ENCODE results near the gene ZBTB25. TPM values are rescaled to one million over a fixed set of nuclear protein-coding genes. Genes with fewer than 3 reads are reported as not detected.

Gene ZBTB25
- total RNA-seq, 1 experiment from 2014 or later, result 3.9 TPM

GRCh38 chr14:64475585-64476273, 27.9 kb downstream of the ZBTB25 start:
- Histone ChIP-seq H3K36me3 (replicated peaks; ENCODE audit: control insufficient read depth, insufficient read depth, low read length) (no peaks in the 10 kb centered on the region), H3K27me3 (ENCODE audit: control insufficient read depth, insufficient read depth, low read length) (no peaks in the 10 kb centered on the region), H3K4me3 (ENCODE audit: insufficient read depth, low read depth, low read length) (no peak overlapping the region)
- DNase-seq, result no peak

GRCh38 chr14:64474698-64475097, 28.9 kb downstream of the ZBTB25 start:
- Histone ChIP-seq H3K4me3 (ENCODE audit: insufficient read depth, low read depth, low read length) (no peak overlapping the region), H3K36me3 (replicated peaks; ENCODE audit: control insufficient read depth, insufficient read depth, low read length) (no peaks in the 10 kb centered on the region), H3K27me3 (ENCODE audit: control insufficient read depth, insufficient read depth, low read length) (no peaks in the 10 kb centered on the region)
- DNase-seq, result no peak

GRCh38 chr14:64474041-64474440, 29.6 kb downstream of the ZBTB25 start:
- DNase-seq, result no peak
- H3K27me3 ChIP-seq (ENCODE audit: control insufficient read depth, insufficient read depth, low read length), result no peaks in the 10 kb centered on the region
- H3K36me3 ChIP-seq (replicated peaks; ENCODE audit: control insufficient read depth, insufficient read depth, low read length), result no peaks in the 10 kb centered on the region
- H3K4me3 ChIP-seq (ENCODE audit: insufficient read depth, low read depth, low read length), result no peak overlapping the region

- Histone ChIP-seq H3K4me3 (ENCODE audit: insufficient read depth, low read depth, low read length) (no peak overlapping the region), H3K36me3 (replicated peaks; ENCODE audit: control insufficient read depth, insufficient read depth, low read length) (no peaks in the 10 kb centered on the region), H3K27me3 (ENCODE audit: control insufficient read depth, insufficient read depth, low read length) (no peaks in the 10 kb centered on the region)
- no peak for DNase-seq
Observed at GRCh38 chr14:64468451-64468850, 35.2 kb downstream of the ZBTB25 start.

- H3K27me3 ChIP-seq (ENCODE audit: control insufficient read depth, insufficient read depth, low read length), result no peaks in the 10 kb centered on the region
- no peak overlapping the region for H3K4me3 ChIP-seq (ENCODE audit: insufficient read depth, low read depth, low read length)
- DNase-seq, result no peak
- H3K36me3 ChIP-seq (replicated peaks; ENCODE audit: control insufficient read depth, insufficient read depth, low read length), result no peaks in the 10 kb centered on the region
Observed at GRCh38 chr14:64467566-64467965, 36.1 kb downstream of the ZBTB25 start.

GRCh38 chr14:64467101-64467500, 36.5 kb downstream of the ZBTB25 start:
- no peak for DNase-seq
- H3K36me3 ChIP-seq (replicated peaks; ENCODE audit: control insufficient read depth, insufficient read depth, low read length), result peaks cover 2% of the 10 kb centered on the region; the same call in 1 of the 2 replicates

GRCh38 chr14:64465831-64466554, 37.6 kb downstream of the ZBTB25 start:
- Histone ChIP-seq H3K27me3 (ENCODE audit: control insufficient read depth, insufficient read depth, low read length) (no peaks in the 10 kb centered on the region), H3K4me3 (ENCODE audit: insufficient read depth, low read depth, low read length) (peak overlapping the region; percentile 69), H3K36me3 (replicated peaks; ENCODE audit: control insufficient read depth, insufficient read depth, low read length) (peaks cover 2% of the 10 kb centered on the region; the same call in 1 of the 2 replicates)
- DNase-seq, result peak; percentile 73

More at GRCh38 chr14:64467101-64467500, 36.5 kb downstream of the ZBTB25 start:
- H3K4me3 ChIP-seq (ENCODE audit: insufficient read depth, low read depth, low read length), result no peak overlapping the region
- H3K27me3 ChIP-seq (ENCODE audit: control insufficient read depth, insufficient read depth, low read length), result no peaks in the 10 kb centered on the region

- DNase-seq, result peak; percentile 98
- Histone ChIP-seq H3K27me3 (ENCODE audit: control insufficient read depth, insufficient read depth, low read length) (no peaks in the 10 kb centered on the region), H3K36me3 (replicated peaks; ENCODE audit: control insufficient read depth, insufficient read depth, low read length) (peaks cover 2% of the 10 kb centered on the region; the same call in 1 of the 2 replicates), H3K4me3 (ENCODE audit: insufficient read depth, low read depth, low read length) (peak within 1 kb of the TSS; percentile 69)
Observed at GRCh38 chr14:64465191-64465822, 38.3 kb downstream of the ZBTB25 start, which contains the start of gene AKAP5. Gene AKAP5 (plus strand): TSS chr14:64465499. CDS start chr14:64468395, 2,896 bp downstream.

- DNase-seq, result peak; percentile 60
- Histone ChIP-seq H3K27me3 (ENCODE audit: control insufficient read depth, insufficient read depth, low read length) (no peaks in the 10 kb centered on the region), H3K4me3 (ENCODE audit: insufficient read depth, low read depth, low read length) (peak overlapping the region; percentile 69), H3K36me3 (replicated peaks; ENCODE audit: control insufficient read depth, insufficient read depth, low read length) (peaks cover 2% of the 10 kb centered on the region; the same call in 1 of the 2 replicates)
Observed at GRCh38 chr14:64464651-64465050, 39.0 kb downstream of the ZBTB25 start.

- no peak for DNase-seq
- Histone ChIP-seq H3K4me3 (ENCODE audit: insufficient read depth, low read depth, low read length) (no peak overlapping the region), H3K27me3 (ENCODE audit: control insufficient read depth, insufficient read depth, low read length) (no peaks in the 10 kb centered on the region), H3K36me3 (replicated peaks; ENCODE audit: control insufficient read depth, insufficient read depth, low read length) (peaks cover 6% of the 10 kb centered on the region)
Observed at GRCh38 chr14:64463873-64464272, 39.8 kb downstream of the ZBTB25 start.

- Histone ChIP-seq H3K36me3 (replicated peaks; ENCODE audit: control insufficient read depth, insufficient read depth, low read length) (peaks cover 9% of the 10 kb centered on the region), H3K4me3 (ENCODE audit: insufficient read depth, low read depth, low read length) (no peak overlapping the region), H3K27me3 (ENCODE audit: control insufficient read depth, insufficient read depth, low read length) (no peaks in the 10 kb centered on the region)
- DNase-seq, result no peak
Observed at GRCh38 chr14:64463195-64463594, 40.4 kb downstream of the ZBTB25 start.

GRCh38 chr14:64461221-64461620, 42.4 kb downstream of the ZBTB25 start:
- Histone ChIP-seq H3K4me3 (ENCODE audit: insufficient read depth, low read depth, low read length) (no peak overlapping the region), H3K27me3 (ENCODE audit: control insufficient read depth, insufficient read depth, low read length) (no peaks in the 10 kb centered on the region), H3K36me3 (replicated peaks; ENCODE audit: control insufficient read depth, insufficient read depth, low read length) (peaks cover 13% of the 10 kb centered on the region)
- DNase-seq, result no peak

- no peaks in the 10 kb centered on the region for H3K27me3 ChIP-seq (ENCODE audit: control insufficient read depth, insufficient read depth, low read length)
- no peak overlapping the region for H3K4me3 ChIP-seq (ENCODE audit: insufficient read depth, low read depth, low read length)
- H3K36me3 ChIP-seq (replicated peaks; ENCODE audit: control insufficient read depth, insufficient read depth, low read length), result peaks cover 26% of the 10 kb centered on the region
- DNase-seq, result no peak
Observed at GRCh38 chr14:64459405-64460136, 44.1 kb downstream of the ZBTB25 start.

GRCh38 chr14:64454671-64455070, 49.0 kb downstream of the ZBTB25 start:
- peaks cover 43% of the 10 kb centered on the region for H3K36me3 ChIP-seq (replicated peaks; ENCODE audit: control insufficient read depth, insufficient read depth, low read length)
- H3K4me3 ChIP-seq (ENCODE audit: insufficient read depth, low read depth, low read length), result no peak overlapping the region
- no peaks in the 10 kb centered on the region for H3K27me3 ChIP-seq (ENCODE audit: control insufficient read depth, insufficient read depth, low read length)
- no peak for DNase-seq

Data from H7 (cell line).